Activated CD8-positive, alpha-beta T cell treated with anti-CD3 and anti-CD28 coated beads for 36 hours (primary cell): ENCODE data around the gene SCN4A. TPM values are rescaled to one million over a fixed set of nuclear protein-coding genes. Genes with fewer than 3 reads are reported as not detected.
A peak's percentile ranks its signal among the peaks of the same experiment; 100 is the strongest.

Experiments
- ATAC-seq: fragments of 200-7000 bp; cut with Tn5 transposase; one replicate; pipeline ENCODE4 v1.10.0; 2021; ENCODE audit warnings: mild to moderate bottlenecking, moderate library complexity
- CTCF ChIA-PET: fragments of 350-600 bp; sonication (Branson Sonifier 250); formaldehyde crosslinking; loops from one replicate; lab custom pipeline; 2021; ENCODE audit warnings: antibody characterized with exemption; lab: Charles Lee
- POLR2A ChIA-PET: fragments of 350-600 bp; sonication (Branson Sonifier 250); formaldehyde crosslinking; loops from one replicate; lab custom pipeline; 2021; ENCODE audit warnings: antibody characterized with exemption; lab: Charles Lee
- DNase-seq: peaks from one replicate; pipeline ENCODE4 v3.0.0-alpha.2; 2020
- H3K27ac Mint-ChIP-seq: one replicate; pipeline ENCODE4 v1.8.0; 2021; ENCODE audit warnings: mild to moderate bottlenecking, mixed read lengths
- H3K27me3 Mint-ChIP-seq: one replicate; pipeline ENCODE4 v1.8.0; 2021; ENCODE audit warnings: mixed read lengths
- H3K36me3 Mint-ChIP-seq: one replicate; pipeline ENCODE4 v1.8.0; 2021; ENCODE audit warnings: low read depth, mixed read lengths
- H3K4me1 Mint-ChIP-seq: one replicate; pipeline ENCODE4 v1.8.0; 2021; ENCODE audit warnings: low read depth, mixed read lengths
- H3K4me3 Mint-ChIP-seq: one replicate; pipeline ENCODE4 v1.8.0; 2021; ENCODE audit warnings: mild to moderate bottlenecking, moderate library complexity, mixed read lengths
- H3K9me3 Mint-ChIP-seq: one replicate; pipeline ENCODE4 v1.8.0; 2021; ENCODE audit warnings: mixed read lengths
- intact Hi-C: fragments of 100-400 bp; cut with micrococcal nuclease; formaldehyde crosslinking; loops from one replicate; pipeline ENCODE4 v1.10.0; 2022
- total RNA-seq, 2 experiments: library from RNA; stranded (reverse); gene quantifications; one replicate each; pipeline ENCODE4 v1.2.3, GENCODE V29; 2021
- TF ChIP-seq, protein P1 (sequence below): fragments of 200-600 bp; IDR thresholded peaks from one replicate; pipeline ENCODE4 v1.8.0; 2022; ENCODE audit warnings: antibody characterized with exemption, mild to moderate bottlenecking

The SCN4A gene
- total RNA-seq, 2 experiments from 2014 or later: 0.20 to 0.23 TPM

GRCh38 chr17:64001763-64002529, 29.2 kb upstream of the SCN4A start:
- no peak for ATAC-seq
- Mint-ChIP-seq H3K36me3 (peaks cover 10% of the 10 kb centered on the region), H3K4me3 (no peak overlapping the region), H3K27ac (no peak overlapping the region), H3K9me3 (no peaks in the 10 kb centered on the region), H3K27me3 (no peaks in the 10 kb centered on the region), H3K4me1 (peaks cover 26% of the 10 kb centered on the region)
- no peak for DNase-seq
- POLR2A ChIA-PET: interaction anchor here (0.9 to 1.3 kb wide), 3 partner anchors 11 to 18 kb away, joined by 3 to 4 read pairs (median 3); partner anchors contain the start of gene ICAM2
- intact Hi-C loops: no loop called here
- TF ChIP-seq, protein P1, sequence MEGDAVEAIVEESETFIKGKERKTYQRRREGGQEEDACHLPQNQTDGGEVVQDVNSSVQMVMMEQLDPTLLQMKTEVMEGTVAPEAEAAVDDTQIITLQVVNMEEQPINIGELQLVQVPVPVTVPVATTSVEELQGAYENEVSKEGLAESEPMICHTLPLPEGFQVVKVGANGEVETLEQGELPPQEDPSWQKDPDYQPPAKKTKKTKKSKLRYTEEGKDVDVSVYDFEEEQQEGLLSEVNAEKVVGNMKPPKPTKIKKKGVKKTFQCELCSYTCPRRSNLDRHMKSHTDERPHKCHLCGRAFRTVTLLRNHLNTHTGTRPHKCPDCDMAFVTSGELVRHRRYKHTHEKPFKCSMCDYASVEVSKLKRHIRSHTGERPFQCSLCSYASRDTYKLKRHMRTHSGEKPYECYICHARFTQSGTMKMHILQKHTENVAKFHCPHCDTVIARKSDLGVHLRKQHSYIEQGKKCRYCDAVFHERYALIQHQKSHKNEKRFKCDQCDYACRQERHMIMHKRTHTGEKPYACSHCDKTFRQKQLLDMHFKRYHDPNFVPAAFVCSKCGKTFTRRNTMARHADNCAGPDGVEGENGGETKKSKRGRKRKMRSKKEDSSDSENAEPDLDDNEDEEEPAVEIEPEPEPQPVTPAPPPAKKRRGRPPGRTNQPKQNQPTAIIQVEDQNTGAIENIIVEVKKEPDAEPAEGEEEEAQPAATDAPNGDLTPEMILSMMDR: no peak
- CTCF ChIA-PET: interaction anchor here (1.5 to 2.0 kb wide), 2 partner anchors 11 to 23 kb away, joined by 4 to 7 read pairs; no protein-coding TSS in a partner anchor

DNA sequence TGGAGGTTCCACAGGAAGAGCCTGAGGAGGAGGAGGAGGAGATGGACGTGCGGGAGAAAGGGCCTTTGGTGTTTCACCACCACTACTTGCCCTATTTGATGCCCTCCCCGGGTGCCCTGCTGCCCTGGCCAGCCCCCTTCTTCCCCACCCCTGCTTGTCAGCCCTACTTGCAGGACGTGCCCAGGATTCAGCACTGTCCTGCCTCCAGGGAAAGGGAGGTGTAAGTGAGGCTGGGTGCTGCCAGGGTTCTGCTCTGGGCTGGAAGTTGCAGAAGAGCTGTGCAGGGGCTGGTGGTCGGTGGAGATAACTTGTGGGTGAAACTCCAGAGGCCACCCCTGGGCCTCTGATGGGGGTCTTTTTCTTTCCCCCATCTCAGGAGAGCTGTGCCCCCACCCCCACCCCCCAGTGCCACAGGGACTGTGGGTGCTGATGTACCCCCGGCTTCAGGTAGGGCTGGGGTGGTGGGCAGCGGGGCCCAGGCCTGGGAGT, 28.4 kb upstream of the SCN4A start:
- Mint-ChIP-seq H3K4me3 (no peak overlapping the region), H3K4me1 (peaks cover 22% of the 10 kb centered on the region), H3K27ac (no peak overlapping the region), H3K36me3 (peaks cover 10% of the 10 kb centered on the region), H3K9me3 (no peaks in the 10 kb centered on the region), H3K27me3 (no peaks in the 10 kb centered on the region)
- TF ChIP-seq, protein P1: no peak
- DNase-seq: no peak
- no peak for ATAC-seq
- ChIA-PET POLR2A (interaction anchor here (1.1 to 1.3 kb wide), 2 partner anchors 15 to 19 kb away, joined by 3 to 4 read pairs; partner anchors contain the start of gene ICAM2), CTCF (interaction anchor here (1.5 to 2.0 kb wide), 2 partner anchors 11 to 24 kb away, joined by 4 to 7 read pairs; no protein-coding TSS in a partner anchor)
- intact Hi-C loops: no loop called here

GRCh38 chr17:63999680-64000531, 27.2 kb upstream of the SCN4A start:
- no peak for ATAC-seq
- H3K4me3 Mint-ChIP-seq: peak overlapping the region; percentile 27
- ChIA-PET POLR2A (interaction anchor here (0.6 to 1.2 kb wide), 4 partner anchors 14 to 29 kb away, joined by 3 to 4 read pairs (median 3); no protein-coding TSS in a partner anchor), CTCF (interaction anchor here (0.9 to 1.7 kb wide), 5 partner anchors 9 to 88 kb away, joined by 3 to 5 read pairs (median 4); no protein-coding TSS in a partner anchor)
- intact Hi-C loops: no loop called here
- no peak overlapping the region for H3K27ac Mint-ChIP-seq
- H3K4me1 Mint-ChIP-seq: peaks cover 22% of the 10 kb centered on the region
- no peak for DNase-seq
- TF ChIP-seq, protein P1: no peak
- no peaks in the 10 kb centered on the region for H3K27me3 Mint-ChIP-seq
- H3K9me3 Mint-ChIP-seq: no peaks in the 10 kb centered on the region
- H3K36me3 Mint-ChIP-seq: peaks cover 5% of the 10 kb centered on the region

GRCh38 chr17:63998721-63999679, 26.3 kb upstream of the SCN4A start:
- intact Hi-C loops: no loop called here
- H3K4me1 Mint-ChIP-seq: peaks cover 23% of the 10 kb centered on the region
- ChIA-PET CTCF (interaction anchor here (0.9 to 2.5 kb wide), 10 partner anchors 8 to 87 kb away, joined by 3 to 9 read pairs (median 6); no protein-coding TSS in a partner anchor), POLR2A (interaction anchor here (0.8 to 2.3 kb wide), 10 partner anchors 13 to 150 kb away, joined by 3 to 6 read pairs (median 3); partner anchors contain the start of gene ICAM2)
- H3K4me3 Mint-ChIP-seq: peak overlapping the region; percentile 83
- peak; percentile 54 for ATAC-seq
- TF ChIP-seq, protein P1: no peak
- no peaks in the 10 kb centered on the region for H3K27me3 Mint-ChIP-seq
- H3K9me3 Mint-ChIP-seq: no peaks in the 10 kb centered on the region
- H3K27ac Mint-ChIP-seq: no peak overlapping the region
- DNase-seq: peak; percentile 55
- H3K36me3 Mint-ChIP-seq: peaks cover 5% of the 10 kb centered on the region
